KOPT-K1 (cell line): Measurements from ENCODE around the gene FNBP1.
"Not testable (repeated sequence)": the region's sequence is repeated elsewhere in the genome, so short reads cannot be mapped to it uniquely, and the experiment has no call there.

Experiments used
- H3K27ac ChIP-seq: fragments of 200-600 bp; sonication (generic); 2 replicates; pipeline ENCODE4 v1.5.1; 2016; ENCODE audit warnings: antibody characterized with exemption, mild to moderate bottlenecking, low read depth, low read length; ENCODE audit not compliant: poor library complexity, severe bottlenecking
- H3K36me3 ChIP-seq: fragments of 200-600 bp; sonication (generic); 2 replicates; pipeline ENCODE4 v1.5.1; 2017; ENCODE audit warnings: antibody characterized with exemption, mild to moderate bottlenecking, low read length, moderate library complexity; ENCODE audit not compliant: insufficient read depth
- H3K9me3 ChIP-seq: fragments of 200-600 bp; sonication (generic); 2 replicates; pipeline ENCODE4 v1.5.1; 2017; ENCODE audit warnings: antibody characterized with exemption, low read length, mild to moderate bottlenecking; ENCODE audit not compliant: insufficient read depth, poor library complexity, severe bottlenecking

The FNBP1 gene

GRCh38 chr9:130020618-130021017 is 22.4 kb downstream of the FNBP1 start:
- Histone ChIP-seq H3K27ac (no peak overlapping the region), H3K36me3 (peaks cover 45% of the 10 kb centered on the region)

GRCh38 chr9:130018265-130018664 is 24.7 kb downstream of the FNBP1 start:
- Histone ChIP-seq H3K27ac (no peak overlapping the region), H3K36me3 (peaks cover 50% of the 10 kb centered on the region), H3K9me3 (peaks cover 13% of the 10 kb centered on the region)

More at GRCh38 chr9:130020618-130021017, 22.4 kb downstream of the FNBP1 start:
- H3K9me3 ChIP-seq, result peaks cover 13% of the 10 kb centered on the region

GRCh38 chr9:130017510-130017909 is 25.5 kb downstream of the FNBP1 start:
- H3K9me3 ChIP-seq, result peaks cover 13% of the 10 kb centered on the region
- not testable (repeated sequence) for H3K27ac ChIP-seq
- peaks cover 50% of the 10 kb centered on the region for H3K36me3 ChIP-seq

GRCh38 chr9:130017076-130017475 is 25.9 kb downstream of the FNBP1 start:
- H3K36me3 ChIP-seq, result peaks cover 54% of the 10 kb centered on the region
- no peak overlapping the region for H3K27ac ChIP-seq
- H3K9me3 ChIP-seq, result peaks cover 13% of the 10 kb centered on the region

GRCh38 chr9:130015353-130016019 is 27.5 kb downstream of the FNBP1 start:
- Histone ChIP-seq H3K9me3 (peaks cover 13% of the 10 kb centered on the region), H3K27ac (no peak overlapping the region), H3K36me3 (peaks cover 59% of the 10 kb centered on the region)

GRCh38 chr9:130013326-130013725 is 29.7 kb downstream of the FNBP1 start:
- Histone ChIP-seq H3K9me3 (peaks cover 13% of the 10 kb centered on the region), H3K36me3 (peaks cover 42% of the 10 kb centered on the region), H3K27ac (no peak overlapping the region)

GRCh38 chr9:130010151-130010988 is 32.6 kb downstream of the FNBP1 start:
- H3K9me3 ChIP-seq, result no peaks in the 10 kb centered on the region
- H3K36me3 ChIP-seq, result peaks cover 22% of the 10 kb centered on the region
- H3K27ac ChIP-seq, result no peak overlapping the region

- H3K9me3 ChIP-seq, H3K27ac ChIP-seq: not testable (repeated sequence)
- H3K36me3 ChIP-seq, result peaks cover 17% of the 10 kb centered on the region
These were observed 33.4 kb downstream of the FNBP1 start for GRCh38 chr9:130009546-130009945.

GRCh38 chr9:130008538-130008937 is 34.5 kb downstream of the FNBP1 start:
- Histone ChIP-seq H3K9me3 (no peaks in the 10 kb centered on the region), H3K27ac (no peak overlapping the region), H3K36me3 (peaks cover 17% of the 10 kb centered on the region; the same call in 1 of the 2 replicates)

GRCh38 chr9:130006952-130007351 is 36.0 kb downstream of the FNBP1 start:
- peaks cover 26% of the 10 kb centered on the region for H3K36me3 ChIP-seq
- H3K27ac ChIP-seq, H3K9me3 ChIP-seq: not testable (repeated sequence)

GRCh38 chr9:130003943-130004552 is 38.9 kb downstream of the FNBP1 start:
- H3K9me3 ChIP-seq, result no peaks in the 10 kb centered on the region
- peaks cover 26% of the 10 kb centered on the region for H3K36me3 ChIP-seq
- H3K27ac ChIP-seq, result no peak overlapping the region

- peaks cover 26% of the 10 kb centered on the region for H3K36me3 ChIP-seq
- no peak overlapping the region for H3K27ac ChIP-seq
- H3K9me3 ChIP-seq, result no peaks in the 10 kb centered on the region
These were observed 40.7 kb downstream of the FNBP1 start for GRCh38 chr9:130002320-130002719.

GRCh38 chr9:130001190-130001589 is 41.8 kb downstream of the FNBP1 start:
- Histone ChIP-seq H3K9me3 (no peaks in the 10 kb centered on the region), H3K36me3 (peaks cover 26% of the 10 kb centered on the region), H3K27ac (no peak overlapping the region)

GRCh38 chr9:129999141-129999510 is 43.9 kb downstream of the FNBP1 start:
- H3K9me3 ChIP-seq, result no peaks in the 10 kb centered on the region

GRCh38 chr9:129998491-129999140 is 44.4 kb downstream of the FNBP1 start:
- Histone ChIP-seq H3K9me3 (no peaks in the 10 kb centered on the region), H3K27ac (no peak overlapping the region), H3K36me3 (peaks cover 40% of the 10 kb centered on the region)

More at GRCh38 chr9:129999141-129999510, 43.9 kb downstream of the FNBP1 start:
- Histone ChIP-seq H3K27ac (no peak overlapping the region), H3K36me3 (peaks cover 35% of the 10 kb centered on the region)
